ENCODE results near the gene PRR29.
A peak's percentile ranks its signal among the peaks of the same experiment; 100 is the strongest.
"Not testable (repeated sequence)": the region's sequence is repeated elsewhere in the genome, so short reads cannot be mapped to it uniquely, and the experiment has no call there.

The PRR29 gene

DNA sequence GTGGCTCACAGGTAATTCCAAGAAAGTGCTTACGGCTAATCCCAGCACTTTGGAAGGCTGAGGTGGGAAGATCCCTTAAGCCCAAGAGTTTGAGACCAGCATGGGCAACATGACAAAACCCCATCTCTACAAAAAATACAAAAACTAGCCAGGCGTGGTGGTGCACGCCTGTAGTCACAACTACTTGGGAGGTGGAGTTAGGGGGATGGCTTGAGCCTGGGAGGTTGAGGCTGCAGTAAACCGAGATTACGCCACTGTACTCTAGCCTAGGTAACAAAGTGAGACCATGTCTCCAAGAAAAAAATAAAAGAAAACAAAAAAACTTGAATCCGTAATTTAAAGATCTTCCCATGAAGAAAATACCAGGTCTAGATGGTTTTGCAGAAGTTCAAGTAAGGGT is 17.3 kb downstream of the PRR29 start:
- no peak for DNase-seq (ENCODE audit: low read depth)

DNA sequence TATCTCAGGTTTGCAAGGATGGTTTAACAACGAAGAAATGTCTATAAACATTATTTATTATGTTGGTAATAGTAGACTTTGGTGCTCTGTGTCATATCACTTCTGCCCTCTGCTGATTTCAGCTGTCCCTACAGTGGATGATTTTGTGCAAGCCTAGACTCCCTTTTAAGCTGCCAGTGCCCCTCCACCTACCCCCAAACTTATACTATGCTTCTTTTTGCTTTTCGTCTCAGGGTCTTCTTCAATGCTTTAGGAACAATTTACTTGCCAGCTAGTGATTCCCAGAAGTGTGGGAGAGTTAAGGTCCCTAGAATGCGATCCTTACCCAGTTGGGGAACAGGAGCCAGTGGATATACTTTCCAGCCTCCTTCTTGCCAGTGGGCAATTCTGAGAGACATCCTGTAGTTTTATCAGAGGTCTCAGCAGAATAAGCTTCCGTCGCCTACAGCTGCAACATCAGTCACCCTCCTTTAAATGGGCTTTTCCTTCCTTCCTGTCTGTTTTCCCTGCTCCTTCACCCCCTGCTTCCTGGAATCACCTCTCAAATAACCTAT is 18.2 kb downstream of the PRR29 start:
- DNase-seq (ENCODE audit: low read depth): no peak

DNA sequence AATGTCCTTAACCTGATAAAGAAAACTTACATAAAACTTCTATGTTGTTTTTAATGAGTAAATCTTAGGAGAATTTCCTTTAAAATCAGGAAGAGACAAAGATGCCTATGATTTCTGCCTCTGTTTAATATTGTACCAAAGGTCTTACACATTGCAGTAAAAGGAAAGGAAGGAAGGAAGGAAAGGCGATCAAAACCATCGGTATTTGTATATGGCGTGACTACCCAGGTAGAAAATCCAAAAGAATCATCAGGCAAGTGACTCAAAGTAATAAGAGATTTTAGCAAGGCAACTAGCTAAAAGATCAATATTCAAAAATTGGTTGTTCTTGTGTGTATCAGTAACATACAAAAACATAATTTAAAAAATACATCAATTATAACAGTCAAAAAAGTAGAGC is 18.8 kb downstream of the PRR29 start:
- no peak for DNase-seq (ENCODE audit: low read depth)

DNA sequence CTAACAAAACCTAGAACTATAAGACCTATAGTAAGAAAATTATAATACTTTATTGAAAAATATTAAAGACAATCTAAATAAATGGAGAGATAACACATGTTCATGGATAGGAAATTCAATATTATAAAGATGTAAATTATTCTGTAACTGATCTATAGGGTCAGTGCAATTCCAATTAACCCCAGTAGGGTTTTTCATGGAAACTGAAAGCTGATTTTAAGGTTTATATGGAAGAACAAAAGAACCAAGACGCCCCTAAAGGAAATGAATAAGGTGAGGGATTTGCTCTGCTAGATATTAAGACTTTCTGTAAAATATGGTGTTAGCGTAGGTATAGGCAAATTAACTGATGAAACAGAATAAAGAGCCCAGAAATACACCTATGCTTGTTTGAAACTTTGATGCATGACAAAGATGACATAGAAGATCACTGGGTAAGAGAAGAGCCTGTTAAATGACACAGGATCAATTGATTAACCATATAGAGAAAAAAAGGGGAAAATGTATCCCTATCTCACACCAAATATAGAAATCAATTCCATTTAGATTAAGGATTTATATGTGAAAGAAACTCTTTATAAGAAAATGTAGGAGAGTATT is 19.3 kb downstream of the PRR29 start:
- no peak for DNase-seq (ENCODE audit: low read depth)

DNA sequence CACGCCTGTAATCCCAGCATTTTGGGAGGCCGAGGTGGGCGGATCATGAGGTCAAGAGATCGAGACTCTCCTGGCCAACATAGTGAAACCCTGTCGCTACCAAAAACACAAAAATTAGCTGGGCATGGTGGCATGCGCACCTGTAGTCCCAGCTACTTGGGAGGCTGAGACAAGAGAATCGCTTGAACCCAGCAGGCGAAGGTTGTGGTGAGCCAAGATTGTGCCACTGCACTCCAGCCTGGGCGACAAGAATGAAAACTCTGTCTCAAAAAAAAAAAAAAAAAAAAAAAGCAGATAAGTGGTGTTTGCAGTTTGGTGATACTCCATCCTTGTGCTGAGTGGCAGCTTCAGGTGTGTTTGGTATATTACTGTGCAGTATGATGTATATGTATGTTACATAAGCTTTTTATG is 21.4 kb downstream of the PRR29 start:
- DNase-seq (ENCODE audit: low read depth): not testable (repeated sequence)

DNA sequence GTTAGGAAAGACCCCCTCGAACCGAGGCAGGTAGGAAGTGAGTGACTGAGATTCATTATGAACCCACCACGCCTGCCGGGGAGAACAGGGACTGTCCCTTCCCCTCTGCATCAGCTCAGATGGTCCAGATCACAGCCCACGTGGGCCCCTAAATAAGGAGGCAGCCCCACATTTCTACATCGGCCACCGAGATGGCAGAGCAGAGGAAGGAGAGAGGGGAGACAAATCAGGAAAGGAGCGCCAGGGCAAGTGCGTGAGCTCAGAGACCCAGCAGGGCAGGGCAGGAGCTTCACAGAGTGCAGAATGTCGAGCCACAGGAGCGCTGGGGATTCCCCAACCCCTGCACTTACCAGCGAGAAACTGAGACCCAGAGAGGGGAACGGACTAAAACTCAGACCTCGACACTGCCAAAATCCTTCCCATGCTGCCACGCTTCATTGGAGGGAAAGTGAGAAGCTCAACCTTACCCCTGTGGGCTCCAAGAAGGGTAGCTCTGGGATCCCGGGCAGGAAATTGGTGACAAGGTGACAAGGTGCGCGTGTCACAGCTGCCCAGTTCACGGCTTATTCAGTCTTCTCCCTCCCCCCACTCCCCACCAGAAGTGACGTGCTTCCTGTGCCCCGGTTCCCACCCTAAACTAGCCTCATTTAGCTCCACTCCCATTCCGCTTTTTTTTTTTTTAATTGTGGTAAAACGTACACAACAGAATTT is 22.1 kb downstream of the PRR29 start, which contains the start of gene ICAM2:
TSS of gene ICAM2 (minus strand) at position 578 of the 711 bp plus-strand sequence. CDS start 13,942 bp downstream, outside the sequence.
- peak; percentile 83 for DNase-seq (ENCODE audit: low read depth)

DNA sequence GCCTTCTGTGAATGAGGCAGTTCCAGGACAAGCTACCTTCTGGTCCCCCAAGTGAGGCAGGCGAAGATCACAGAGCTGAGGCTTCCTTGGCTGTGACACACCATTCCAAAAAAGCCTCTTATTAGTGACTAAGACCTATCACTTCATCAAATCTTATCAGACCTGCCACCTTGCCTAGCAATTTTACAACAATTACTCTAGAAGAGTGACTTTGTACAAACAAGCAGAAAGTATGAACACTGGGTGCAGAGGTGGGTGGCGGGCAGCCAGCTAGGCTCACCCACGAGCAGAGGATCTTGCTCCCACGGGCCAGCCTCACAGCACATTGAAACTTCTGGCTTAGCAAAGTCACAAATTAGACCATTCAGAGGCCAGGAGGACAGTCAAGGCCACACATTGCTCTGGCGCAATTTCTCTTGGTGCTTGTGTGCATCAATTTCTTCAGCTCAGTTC is 24.5 kb downstream of the PRR29 start:
- DNase-seq (ENCODE audit: low read depth): no peak

DNA sequence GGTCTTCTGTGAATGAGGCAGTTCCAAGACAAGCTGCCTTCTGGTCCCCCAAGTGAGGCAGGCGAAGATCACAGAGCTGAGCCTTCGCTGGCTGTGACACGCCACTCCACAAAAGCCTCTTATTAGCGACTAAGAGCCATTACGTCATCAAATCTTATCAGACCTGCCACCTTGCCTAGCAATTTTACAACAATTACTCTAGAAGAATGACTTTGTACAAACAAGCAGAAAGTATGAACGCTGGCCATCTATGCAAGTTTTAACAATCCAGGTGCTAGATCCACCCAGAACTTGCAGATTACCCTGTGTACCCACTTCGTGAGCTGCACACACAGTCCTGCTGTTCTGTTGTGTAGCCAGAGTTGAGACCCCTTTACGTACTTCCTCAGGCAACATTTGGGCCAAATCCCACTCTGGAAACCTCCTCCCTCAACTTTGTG is 26.1 kb downstream of the PRR29 start:
- no peak for DNase-seq (ENCODE audit: low read depth)

DNA sequence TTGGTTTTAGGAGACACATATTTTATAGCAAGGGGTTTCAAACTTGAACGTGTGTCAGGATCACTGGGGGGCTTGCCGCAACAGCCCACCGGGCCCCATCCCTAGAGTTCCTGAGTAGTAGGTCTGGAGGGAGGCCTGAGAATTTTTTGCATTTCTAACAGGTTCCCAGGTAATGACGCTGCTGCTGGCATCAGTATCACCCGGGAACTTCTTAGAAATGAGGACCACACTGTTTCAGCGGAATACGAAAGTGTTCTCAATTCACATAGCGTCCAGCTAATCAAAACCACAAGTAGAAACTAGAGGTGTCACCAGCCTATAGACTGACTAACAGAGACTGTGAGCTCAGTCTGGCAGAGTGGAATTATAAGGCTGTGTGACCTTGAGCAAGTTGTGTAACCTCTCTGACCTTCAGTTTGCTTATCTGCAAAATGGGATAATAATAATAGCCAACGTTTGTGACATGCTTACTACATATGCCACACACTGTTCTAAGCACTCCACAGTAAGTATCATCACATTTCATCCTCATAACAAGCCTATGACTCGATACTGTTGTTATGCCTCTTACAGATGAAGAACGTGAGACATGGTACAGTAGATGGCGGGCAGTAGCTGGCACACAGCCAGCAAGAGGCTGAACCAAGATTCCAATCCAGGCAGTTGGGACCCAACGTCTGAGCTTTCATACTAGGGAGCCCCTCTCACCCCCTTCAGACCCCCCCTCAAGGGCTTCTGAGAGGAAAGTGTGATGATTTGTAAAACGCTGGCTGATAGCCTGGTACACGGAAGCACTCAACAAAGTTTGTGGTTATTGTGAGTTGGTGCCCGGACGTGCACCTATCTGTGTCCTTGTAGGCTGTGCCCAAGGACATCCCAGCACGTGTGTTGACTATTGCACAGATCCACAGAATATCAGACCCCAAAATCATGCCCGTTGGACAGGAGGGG is 26.9 kb downstream of the PRR29 start:
- no peak for DNase-seq (ENCODE audit: low read depth)

DNA sequence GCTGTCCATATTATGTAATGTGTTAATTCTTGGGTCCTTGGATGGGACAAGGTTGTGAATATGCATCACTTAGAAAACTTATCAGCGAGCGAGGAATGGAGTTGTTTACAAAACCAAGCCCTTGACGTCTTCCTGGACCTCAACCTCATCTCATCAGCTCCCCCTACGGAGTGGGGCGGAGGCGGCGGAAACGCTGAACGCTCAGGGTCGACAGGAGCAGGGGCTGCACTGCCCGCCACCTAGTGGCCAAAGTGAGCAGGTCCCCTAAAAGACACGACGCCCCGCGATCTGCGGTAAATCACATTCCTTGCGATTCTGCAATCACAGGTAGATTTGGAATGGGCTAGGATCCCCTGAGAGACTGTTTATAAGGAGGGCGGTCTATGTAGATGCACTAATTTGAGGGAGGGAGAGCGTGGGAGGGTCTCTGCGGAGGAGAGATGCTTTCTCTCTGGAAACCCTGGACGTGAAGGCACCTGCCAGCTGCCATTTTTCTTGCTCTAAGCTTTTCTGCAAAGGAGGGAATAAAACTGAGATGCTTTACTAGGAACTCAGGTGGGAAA is 27.7 kb downstream of the PRR29 start:
- peak; percentile 85 for DNase-seq (ENCODE audit: low read depth)

DNA sequence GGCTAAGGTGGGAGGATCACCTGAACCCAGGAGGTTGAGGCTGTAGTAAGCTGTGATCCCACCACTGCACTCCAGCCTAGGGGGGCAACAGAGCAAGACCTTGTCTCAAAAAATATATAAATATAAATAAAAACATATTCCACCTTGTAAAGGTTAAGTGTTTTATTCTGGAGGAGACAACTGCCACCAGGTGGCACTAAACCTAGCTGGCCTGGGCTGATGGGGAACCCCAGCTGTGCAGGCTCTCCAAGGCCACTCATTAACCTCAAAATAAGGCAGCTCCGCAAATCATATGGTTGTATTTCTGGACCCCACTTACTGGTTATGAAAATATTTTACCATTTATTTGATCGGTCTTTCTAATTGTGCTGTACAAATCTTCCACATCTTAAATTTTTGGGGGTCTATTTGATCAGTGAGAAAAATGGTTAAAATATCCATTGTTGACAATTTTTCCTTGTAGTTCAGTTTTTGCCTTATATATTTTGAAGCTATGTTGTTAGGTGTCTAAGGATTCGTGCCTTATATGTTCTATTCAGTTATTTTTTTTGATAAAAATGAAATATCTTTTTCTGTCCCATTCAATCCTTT is 30.8 kb downstream of the PRR29 start:
- peak; percentile 52 for DNase-seq (ENCODE audit: low read depth)

DNA sequence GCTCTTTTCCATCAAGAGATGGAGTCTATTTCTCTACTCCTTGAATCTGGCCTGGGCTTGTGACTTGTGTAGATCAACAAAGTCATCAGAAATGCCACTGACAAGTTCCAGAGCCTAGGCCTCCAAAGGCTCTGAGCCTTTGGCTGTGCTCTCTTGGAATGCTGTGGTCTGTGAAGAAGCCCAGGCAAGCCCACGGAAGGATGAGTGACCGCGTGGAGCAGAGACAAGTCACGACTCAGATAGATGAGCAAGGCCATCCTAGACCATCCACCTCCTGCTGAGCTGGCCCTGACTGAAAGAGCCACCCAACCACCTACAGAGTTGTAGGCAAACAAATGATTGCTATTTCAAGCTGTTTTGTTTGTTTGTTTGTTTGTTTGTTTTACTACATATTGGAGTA is 33.9 kb downstream of the PRR29 start:
- DNase-seq (ENCODE audit: low read depth): no peak

DNA sequence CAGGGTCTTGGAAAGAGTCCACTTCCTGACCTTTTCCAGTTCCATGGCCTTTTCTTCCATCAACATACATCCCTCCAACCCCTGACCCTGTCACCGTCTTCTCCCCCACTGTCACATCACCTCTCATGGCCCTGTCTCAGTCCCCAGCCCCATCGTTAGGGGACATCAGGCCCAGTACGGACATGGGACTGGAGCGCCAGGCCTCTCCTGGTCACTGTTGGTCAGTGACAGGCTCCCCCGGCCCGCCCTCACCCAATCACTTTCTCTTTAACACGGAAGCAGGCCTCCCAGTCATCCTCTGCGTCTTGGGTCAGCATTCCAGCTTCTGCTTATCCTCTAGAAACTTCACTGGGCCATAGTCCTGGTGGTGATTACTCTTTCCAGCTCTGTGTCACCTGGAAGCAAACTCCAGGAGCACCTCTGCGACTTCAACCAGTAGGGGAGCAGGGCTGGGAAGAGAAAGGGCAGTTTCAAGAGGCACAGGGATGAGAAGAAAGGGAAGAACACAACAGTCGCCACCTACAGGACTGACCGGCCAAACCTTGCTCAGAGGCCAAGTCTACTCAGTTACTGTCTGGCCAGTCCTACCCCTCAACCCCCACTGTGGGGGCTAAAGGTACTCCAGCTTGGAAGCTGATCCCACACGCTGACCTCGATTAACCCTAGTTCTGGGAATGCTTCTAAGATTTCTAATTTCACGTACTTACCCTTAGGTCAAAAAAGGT is 38.2 kb downstream of the PRR29 start:
- no peak for DNase-seq (ENCODE audit: low read depth)

DNA sequence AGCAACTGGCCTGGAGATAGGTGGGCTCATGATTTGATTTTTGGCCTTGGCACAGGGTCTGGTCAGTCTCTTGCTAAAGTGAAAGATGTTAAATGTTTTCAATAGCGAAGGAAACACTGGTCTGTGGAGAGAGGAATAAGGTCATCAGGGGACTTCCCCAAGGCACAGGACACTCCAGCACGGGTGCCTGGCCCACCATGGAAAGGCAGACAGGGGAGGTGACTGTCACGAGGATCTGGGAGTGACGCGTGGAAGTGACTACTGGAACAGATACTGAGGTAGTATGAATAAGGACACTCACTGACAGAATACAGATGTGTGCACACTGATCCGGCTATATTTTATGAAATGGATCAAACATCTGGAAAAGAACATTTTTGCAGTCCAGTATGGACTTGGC is 39.0 kb downstream of the PRR29 start:
- DNase-seq (ENCODE audit: low read depth): no peak

DNA sequence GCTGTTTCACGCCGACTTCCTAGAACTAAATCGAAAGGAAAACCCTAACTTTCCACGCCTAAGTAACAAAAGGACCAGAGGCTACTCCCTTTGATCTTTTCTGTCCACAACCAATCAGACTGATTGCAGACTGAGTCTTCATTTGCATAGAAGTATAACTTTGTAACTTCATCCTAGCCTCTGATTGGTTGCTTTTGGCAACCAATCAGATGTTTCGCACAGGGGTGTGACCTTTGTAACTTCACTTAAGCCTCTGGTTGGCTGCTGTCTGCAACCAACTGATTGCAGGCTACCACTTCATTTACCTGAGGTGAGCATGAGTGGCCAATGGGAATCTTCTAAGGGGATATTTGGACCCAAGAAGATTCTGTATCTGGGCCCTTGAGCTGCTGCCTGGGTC is 39.7 kb downstream of the PRR29 start:
- DNase-seq (ENCODE audit: low read depth): no peak

DNA sequence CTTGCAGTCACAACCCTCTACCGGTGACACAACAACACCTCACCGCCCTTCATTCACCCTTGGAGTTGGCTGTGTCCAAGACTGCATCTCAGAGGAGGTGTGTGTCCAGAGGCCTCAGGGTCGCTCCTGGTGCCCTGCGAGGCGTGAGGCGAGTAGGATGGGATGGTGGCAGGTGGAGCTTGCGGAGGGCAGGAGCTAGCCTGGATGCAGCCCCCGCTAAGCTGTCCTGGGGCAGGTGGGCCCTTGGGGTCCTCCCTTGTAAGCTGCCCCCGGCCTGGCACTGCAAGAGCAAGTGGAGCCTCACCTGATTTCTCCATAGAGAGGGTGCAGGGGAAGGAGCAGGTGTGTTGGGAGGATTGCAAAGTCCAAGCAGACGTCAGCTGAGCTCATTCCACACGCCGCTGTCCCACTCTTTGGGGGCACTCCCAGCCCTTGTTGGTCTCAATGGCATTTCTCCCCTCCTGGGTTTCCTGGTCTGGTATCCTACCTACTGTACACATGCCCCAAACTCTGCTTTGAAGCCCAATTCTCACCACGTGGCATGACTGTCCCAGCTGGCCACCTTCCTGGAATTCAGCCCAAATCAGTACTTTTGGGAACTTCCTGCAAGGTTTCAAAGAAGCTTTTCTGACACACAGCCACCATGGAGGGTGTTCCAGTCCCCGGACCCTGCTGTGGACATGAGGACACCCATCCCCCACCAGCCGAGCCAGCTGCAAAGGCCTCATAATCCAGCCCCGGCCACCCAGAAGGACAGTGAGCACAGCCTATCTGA is 40.4 kb downstream of the PRR29 start:
- DNase-seq (ENCODE audit: low read depth): no peak

DNA sequence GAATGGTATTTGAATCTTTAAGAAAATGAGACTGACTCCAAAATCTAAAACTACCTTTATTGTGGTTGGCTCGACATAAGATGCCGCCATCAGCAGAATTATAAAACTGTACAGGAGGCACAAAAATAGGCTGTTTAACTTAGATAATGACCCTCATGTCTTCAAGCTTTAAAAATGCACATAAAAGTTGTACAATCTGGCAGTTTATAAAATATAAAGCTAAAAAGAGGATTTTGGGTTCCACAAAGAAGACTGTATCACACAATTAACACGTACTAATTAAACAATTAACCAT is 40.9 kb downstream of the PRR29 start:
- no peak for DNase-seq (ENCODE audit: low read depth)

DNA sequence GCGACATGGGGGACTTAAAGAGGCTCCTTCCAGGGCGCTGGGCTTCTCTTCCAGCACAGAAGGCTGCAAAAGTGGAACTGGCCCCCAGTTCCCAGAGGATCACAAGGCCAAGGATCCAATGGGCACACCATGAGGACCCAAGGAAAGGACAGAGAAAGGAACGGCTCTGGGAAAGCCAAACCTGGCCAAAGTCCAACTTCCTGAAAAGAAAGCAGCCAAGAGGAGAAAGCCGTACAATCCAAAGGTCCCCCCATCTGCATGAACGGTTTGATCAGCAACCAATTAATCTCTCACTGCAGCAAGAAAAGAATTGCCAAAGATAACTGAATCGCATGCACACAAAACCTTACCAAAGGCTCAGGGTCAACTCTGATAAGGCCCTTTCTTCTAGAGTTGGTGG is 42.1 kb downstream of the PRR29 start:
- DNase-seq (ENCODE audit: low read depth): no peak

DNA sequence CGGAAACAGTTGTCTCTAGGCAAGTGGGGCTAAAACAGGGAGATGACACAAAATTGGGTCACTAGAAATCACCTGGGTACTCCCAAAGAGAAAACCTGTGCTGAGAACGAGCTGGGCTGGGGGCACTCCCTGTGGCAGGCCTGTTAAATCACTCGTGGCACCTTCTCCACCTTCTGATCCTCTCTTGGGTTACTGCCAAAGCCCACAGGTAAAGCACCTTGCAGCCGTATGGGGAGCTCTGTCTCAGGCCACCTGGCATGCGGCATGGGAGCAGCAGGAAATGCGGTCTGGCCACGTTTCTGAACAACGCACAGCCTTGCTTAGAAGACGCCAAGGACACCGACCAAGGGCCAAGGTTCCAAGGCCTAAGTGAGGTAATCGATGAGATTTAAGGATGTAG is 43.8 kb downstream of the PRR29 start:
- no peak for DNase-seq (ENCODE audit: low read depth)
